Astrocyte (in vitro differentiated cells and primary cell): ENCODE measurements around the gene KAT2A. TPM values are rescaled to one million over a fixed set of nuclear protein-coding genes. Genes with fewer than 3 reads are reported as not detected.

Source experiments
- DNase-seq: peaks from one replicate; pipeline ENCODE4 v3.0.0-alpha.2; 2010; ENCODE audit warnings: low read depth
- FAIRE-seq: peaks from 2 replicates; lab custom pipeline; 2011; peaks lifted over from hg19 to GRCh38; lab: Jason Lieb, UNC
- H2AFZ ChIP-seq: 2 replicates; pipeline ENCODE4 v1.6.0; 2012; ENCODE audit warnings: low read depth, low read length, inconsistent platforms
- H3K27ac ChIP-seq: 2 replicates; pipeline ENCODE4 v1.5.1; 2011; ENCODE audit warnings: low read depth, low read length, inconsistent platforms
- H3K27me3 ChIP-seq: 2 replicates; pipeline ENCODE4 v1.6.0; 2011; ENCODE audit warnings: low read length, inconsistent platforms; ENCODE audit not compliant: insufficient read depth
- H3K36me3 ChIP-seq: 2 replicates; pipeline ENCODE4 v1.5.1; 2011; ENCODE audit warnings: low read length, inconsistent platforms; ENCODE audit not compliant: insufficient read depth
- H3K4me1 ChIP-seq: 2 replicates; pipeline ENCODE4 v1.5.1; 2011; ENCODE audit warnings: low read length, inconsistent platforms; ENCODE audit not compliant: insufficient read depth
- H3K4me2 ChIP-seq: 2 replicates; pipeline ENCODE4 v1.6.0; 2012; ENCODE audit warnings: low read length, inconsistent platforms
- H3K4me3 ChIP-seq: 2 replicates; pipeline ENCODE4 v1.5.1; 2011; ENCODE audit warnings: low read depth, mild to moderate bottlenecking, low read length, inconsistent platforms; ENCODE audit not compliant: insufficient read depth
- H3K79me2 ChIP-seq: 2 replicates; pipeline ENCODE4 v1.6.0; 2012; ENCODE audit warnings: mild to moderate bottlenecking, low read length, inconsistent platforms; ENCODE audit not compliant: insufficient read depth
- H3K9ac ChIP-seq: 2 replicates; pipeline ENCODE4 v1.6.0; 2012; ENCODE audit warnings: mild to moderate bottlenecking, low read length, inconsistent platforms
- H3K9me3 ChIP-seq: 2 replicates; pipeline ENCODE4 v1.5.1; 2012; ENCODE audit warnings: low read depth, mild to moderate bottlenecking, low read length, inconsistent platforms; ENCODE audit not compliant: insufficient read depth
- H4K20me1 ChIP-seq: 2 replicates; pipeline ENCODE4 v1.6.0; 2012; ENCODE audit warnings: low read length, inconsistent platforms; ENCODE audit not compliant: insufficient read depth
- H3K27ac Mint-ChIP-seq: one replicate; pipeline ENCODE4 v1.8.0; 2021; ENCODE audit warnings: mild to moderate bottlenecking, mixed read lengths; ENCODE audit not compliant: unreplicated experiment
- H3K27me3 Mint-ChIP-seq: one replicate; pipeline ENCODE4 v1.8.0; 2021; ENCODE audit warnings: low read depth, mixed read lengths; ENCODE audit not compliant: unreplicated experiment
- H3K36me3 Mint-ChIP-seq: one replicate; pipeline ENCODE4 v1.8.0; 2021; ENCODE audit warnings: low read depth, mixed read lengths; ENCODE audit not compliant: unreplicated experiment
- H3K4me1 Mint-ChIP-seq: one replicate; pipeline ENCODE4 v1.8.0; 2021; ENCODE audit warnings: low read depth, mixed read lengths; ENCODE audit not compliant: unreplicated experiment
- H3K4me3 Mint-ChIP-seq: one replicate; pipeline ENCODE4 v1.8.0; 2021; ENCODE audit warnings: mild to moderate bottlenecking, moderate library complexity, mixed read lengths; ENCODE audit not compliant: unreplicated experiment
- H3K9me3 Mint-ChIP-seq: one replicate; pipeline ENCODE4 v1.8.0; 2021; ENCODE audit warnings: mild to moderate bottlenecking, mixed read lengths; ENCODE audit not compliant: unreplicated experiment
- CTCF ChIP-seq: IDR thresholded peaks from 2 replicates; pipeline ENCODE4 v1.5.1; 2011; ENCODE audit warnings: low read depth, mild to moderate bottlenecking, inconsistent platforms, low read length, moderate library complexity; ENCODE audit not compliant: insufficient read depth
- EZH2 ChIP-seq: IDR thresholded peaks from 2 replicates; pipeline ENCODE4 v1.6.1; 2012; ENCODE audit warnings: mild to moderate bottlenecking, low read length, inconsistent platforms; ENCODE audit not compliant: insufficient read depth
- total RNA-seq: library from RNA; stranded (reverse); gene quantifications from 2 replicates; pipeline ENCODE4 v1.2.1, GENCODE V29; 2021

KAT2A gene
- total RNA-seq, 1 donor from 2014 or later, result 23.6 TPM

- Histone ChIP-seq H3K4me3 (peak overlapping the region; percentile 48), H3K79me2 (no peaks in the 10 kb centered on the region), H3K4me1 (no peaks in the 10 kb centered on the region), H3K4me2 (peak overlapping the region; percentile 77), H3K9me3 (no peaks in the 10 kb centered on the region), H4K20me1 (no peaks in the 10 kb centered on the region), H3K36me3 (no peaks in the 10 kb centered on the region), H3K27ac (no peak overlapping the region), H2AFZ (peak overlapping the region; percentile 45), H3K9ac (no peak overlapping the region), H3K27me3 (peaks cover 11% of the 10 kb centered on the region)
- H3K36me3 Mint-ChIP-seq, result no peaks in the 10 kb centered on the region
- DNase-seq (no peak), FAIRE-seq (no peak)
- no peaks in the 10 kb centered on the region for H3K9me3 Mint-ChIP-seq
- no peak overlapping the region for H3K27ac Mint-ChIP-seq
- H3K4me1 Mint-ChIP-seq, result no peaks in the 10 kb centered on the region
- no peak overlapping the region for H3K4me3 Mint-ChIP-seq
- H3K27me3 Mint-ChIP-seq, result peaks cover 48% of the 10 kb centered on the region
- TF ChIP-seq EZH2 (peak; percentile 84), CTCF (no peak)
These were observed 48.6 kb downstream of the KAT2A start for GRCh38 chr17:42072323-42073187.

DNA sequence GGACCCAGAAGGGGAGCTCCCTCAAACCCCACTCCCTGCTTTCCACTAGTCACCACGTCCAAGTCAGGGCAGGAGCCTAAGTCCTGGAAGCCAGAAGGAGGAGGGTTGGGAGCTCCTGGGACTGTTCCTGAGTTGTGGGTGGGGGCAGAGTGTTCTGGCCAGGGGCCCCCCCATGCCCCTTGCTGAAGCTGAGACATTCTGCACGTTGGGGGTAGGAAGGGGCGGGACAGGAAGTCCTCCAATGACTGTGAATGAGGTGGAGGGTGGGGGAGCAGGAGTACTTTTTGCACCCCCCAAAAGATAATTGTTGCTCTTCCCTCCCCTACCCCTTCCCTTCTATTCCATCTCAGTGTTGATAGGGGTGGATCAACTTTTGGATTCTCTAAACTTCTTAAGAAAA, 49.4 kb downstream of the KAT2A start:
- Histone ChIP-seq H3K4me3 (no peak overlapping the region), H3K36me3 (no peaks in the 10 kb centered on the region), H3K4me1 (no peaks in the 10 kb centered on the region), H3K9ac (no peak overlapping the region), H3K27ac (no peak overlapping the region), H2AFZ (no peak overlapping the region), H3K4me2 (peak overlapping the region; percentile 77), H3K9me3 (no peaks in the 10 kb centered on the region), H3K79me2 (no peaks in the 10 kb centered on the region), H4K20me1 (no peaks in the 10 kb centered on the region), H3K27me3 (peaks cover 11% of the 10 kb centered on the region)
- FAIRE-seq (no peak), DNase-seq (no peak)
- H3K27me3 Mint-ChIP-seq, result peaks cover 48% of the 10 kb centered on the region
- no peak overlapping the region for H3K27ac Mint-ChIP-seq
- H3K4me1 Mint-ChIP-seq, result no peaks in the 10 kb centered on the region
- TF ChIP-seq CTCF (no peak), EZH2 (no peak)
- no peaks in the 10 kb centered on the region for H3K36me3 Mint-ChIP-seq
- H3K4me3 Mint-ChIP-seq, result no peak overlapping the region
- no peaks in the 10 kb centered on the region for H3K9me3 Mint-ChIP-seq

- H3K27ac Mint-ChIP-seq, result no peak overlapping the region
- Histone ChIP-seq H3K36me3 (no peaks in the 10 kb centered on the region), H2AFZ (no peak overlapping the region), H3K4me2 (no peak overlapping the region), H3K9ac (no peak overlapping the region), H3K9me3 (no peaks in the 10 kb centered on the region), H3K4me3 (no peak overlapping the region), H3K79me2 (no peaks in the 10 kb centered on the region), H3K4me1 (no peaks in the 10 kb centered on the region), H4K20me1 (no peaks in the 10 kb centered on the region), H3K27me3 (peaks cover 11% of the 10 kb centered on the region), H3K27ac (no peak overlapping the region)
- H3K4me1 Mint-ChIP-seq, result peaks cover 2% of the 10 kb centered on the region
- TF ChIP-seq CTCF (no peak), EZH2 (no peak)
- H3K36me3 Mint-ChIP-seq, result no peaks in the 10 kb centered on the region
- FAIRE-seq (no peak), DNase-seq (no peak)
- H3K9me3 Mint-ChIP-seq, result peaks cover 3% of the 10 kb centered on the region
- peaks cover 45% of the 10 kb centered on the region for H3K27me3 Mint-ChIP-seq
- H3K4me3 Mint-ChIP-seq, result no peak overlapping the region
These were observed 52.2 kb downstream of the KAT2A start for GRCh38 chr17:42068979-42069378.
